ENCODE data around the gene SOS2. TPM values are rescaled to one million over a fixed set of nuclear protein-coding genes. Genes with fewer than 3 reads are reported as not detected.

The SOS2 gene
- polyA plus RNA-seq, 3 donors, result 9.3 to 24.3 (median 12.0) TPM

DNA sequence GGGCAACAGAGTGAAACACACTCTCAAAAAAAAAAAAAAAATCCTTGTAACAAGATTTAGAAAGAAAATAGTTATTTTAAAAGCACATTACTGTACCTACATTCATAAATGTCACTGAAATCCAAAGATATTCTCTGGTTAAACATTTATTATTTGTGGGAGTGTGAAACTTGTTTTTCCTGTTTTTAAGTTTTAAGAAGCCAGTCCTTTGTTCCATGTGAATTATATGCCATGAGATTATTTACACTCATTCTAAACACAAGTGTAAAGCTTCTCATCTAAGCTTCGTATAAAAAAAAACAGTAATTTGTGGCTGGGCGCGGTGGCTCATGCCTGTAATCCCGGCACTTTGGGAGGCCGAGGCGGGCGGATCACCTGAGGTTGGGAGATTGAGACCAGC, 130.0 kb downstream of the SOS2 start:
- H3K27ac ChIP-seq (ENCODE audit: low read depth in 1 of 2, low read length in 2 of 2), result no peak overlapping the region
- H3K36me3 ChIP-seq (replicated peaks in 1 of 2; ENCODE audit: control insufficient read depth in 1 of 2, insufficient read depth in 2 of 2, low read length in 2 of 2), result peaks cover 0 to 6% of the 10 kb centered on the region in 2 donors
- H3K4me3 ChIP-seq (replicated peaks in 1 of 3; ENCODE audit: low read depth in 2 of 3, low read length in 3 of 3), result no peak overlapping the region
- Mint-ChIP-seq H3K4me3 (no peak overlapping the region), H3K9me3 (no peaks in the 10 kb centered on the region), H3K4me1 (peaks cover 11% of the 10 kb centered on the region), H3K36me3 (peaks cover 15 to 23% of the 10 kb centered on the region in 2 donors), H3K27ac (no peak overlapping the region), H3K27me3 (ENCODE audit: low read depth in 3 of 3) (peaks cover 0 to 2% (median 0%) of the 10 kb centered on the region in 3 donors)
- no peak overlapping the region for H3K9ac ChIP-seq (ENCODE audit: insufficient read depth, low read length, poor library complexity, severe bottlenecking)
- no peak for DNase-seq
- H3K9me3 ChIP-seq (replicated peaks in 1 of 2; ENCODE audit: control insufficient read depth in 1 of 2, insufficient read depth in 1 of 2, low read length in 2 of 2), result no peaks in the 10 kb centered on the region
- H2AFZ ChIP-seq (ENCODE audit: insufficient read depth, low read depth, low read length, poor library complexity, severe bottlenecking), result no peak overlapping the region
- H3K27me3 ChIP-seq (ENCODE audit: control insufficient read depth in 2 of 2, insufficient read depth in 2 of 2, low read length in 2 of 2), result no peaks in the 10 kb centered on the region
- peaks cover 5 to 9% of the 10 kb centered on the region in 2 donors for H3K4me1 ChIP-seq (ENCODE audit: control insufficient read depth in 1 of 2, insufficient read depth in 2 of 2, low read length in 2 of 2)
- H3K79me2 ChIP-seq (ENCODE audit: insufficient read depth, low read length), result no peaks in the 10 kb centered on the region
- WGBS (ENCODE audit: insufficient coverage), result no CpG with 5 or more reads among the region's 7 CpGs
- H4K20me1 ChIP-seq (ENCODE audit: insufficient read depth, low read length), result no peaks in the 10 kb centered on the region
- no peak overlapping the region for H3K4me2 ChIP-seq (replicated peaks; ENCODE audit: extremely low read depth, low read length, poor library complexity, severe bottlenecking)
- TF ChIP-seq CTCF (IDR thresholded peaks at IDR 0.05), result no peak
- intact Hi-C loops (cut with micrococcal nuclease), result loop anchor here (5.0 to 10.0 kb wide), 4 partner anchors 39 to 207 kb away; partner anchors contain the start of gene ARF6 (in 1 of the 2)

DNA sequence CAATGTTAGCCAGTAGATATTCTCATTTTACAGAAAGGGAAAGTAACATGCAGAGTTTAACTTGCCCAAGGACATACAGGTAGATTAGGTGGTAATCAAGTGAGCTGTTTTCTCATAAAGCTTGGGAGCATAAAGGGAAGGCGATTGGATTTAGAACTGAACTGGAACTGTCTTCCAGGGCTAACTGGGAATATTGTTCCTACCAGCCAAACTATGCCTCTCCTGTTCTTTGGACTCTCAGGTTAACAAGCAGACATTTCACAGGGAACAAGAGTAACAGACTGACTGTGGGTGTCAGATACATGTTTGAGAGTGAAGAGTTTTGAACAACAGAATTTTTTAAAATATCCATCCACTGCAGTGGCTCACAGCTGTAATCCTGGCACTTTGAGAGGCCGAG, 130.6 kb downstream of the SOS2 start:
- Histone ChIP-seq H3K36me3 (replicated peaks in 1 of 2; ENCODE audit: control insufficient read depth in 1 of 2, insufficient read depth in 2 of 2, low read length in 2 of 2) (no peaks in the 10 kb centered on the region), H2AFZ (ENCODE audit: insufficient read depth, low read depth, low read length, poor library complexity, severe bottlenecking) (no peak overlapping the region), H3K4me2 (replicated peaks; ENCODE audit: extremely low read depth, low read length, poor library complexity, severe bottlenecking) (no peak overlapping the region), H3K9me3 (replicated peaks in 1 of 2; ENCODE audit: control insufficient read depth in 1 of 2, insufficient read depth in 1 of 2, low read length in 2 of 2) (no peaks in the 10 kb centered on the region), H3K4me3 (replicated peaks in 1 of 3; ENCODE audit: low read depth in 2 of 3, low read length in 3 of 3) (no peak overlapping the region), H4K20me1 (ENCODE audit: insufficient read depth, low read length) (no peaks in the 10 kb centered on the region), H3K27me3 (ENCODE audit: control insufficient read depth in 2 of 2, insufficient read depth in 2 of 2, low read length in 2 of 2) (no peaks in the 10 kb centered on the region), H3K9ac (ENCODE audit: insufficient read depth, low read length, poor library complexity, severe bottlenecking) (no peak overlapping the region), H3K27ac (ENCODE audit: low read depth in 1 of 2, low read length in 2 of 2) (no peak overlapping the region), H3K79me2 (ENCODE audit: insufficient read depth, low read length) (no peaks in the 10 kb centered on the region), H3K4me1 (ENCODE audit: control insufficient read depth in 1 of 2, insufficient read depth in 2 of 2, low read length in 2 of 2) (peaks cover 12 to 15% of the 10 kb centered on the region in 2 donors)
- Mint-ChIP-seq H3K27me3 (ENCODE audit: low read depth in 3 of 3) (peaks cover 0 to 2% (median 0%) of the 10 kb centered on the region in 3 donors), H3K4me1 (peaks cover 17% of the 10 kb centered on the region), H3K27ac (no peak overlapping the region), H3K9me3 (no peaks in the 10 kb centered on the region), H3K4me3 (no peak overlapping the region), H3K36me3 (peaks cover 15 to 20% of the 10 kb centered on the region in 2 donors)
- no peak for TF ChIP-seq CTCF (IDR thresholded peaks at IDR 0.05)
- intact Hi-C loops (cut with micrococcal nuclease), result loop anchor here (5.0 to 10.0 kb wide), 4 partner anchors 39 to 206 kb away; partner anchors contain the start of gene ARF6 (in 1 of the 2)
- no peak for DNase-seq
- WGBS (ENCODE audit: insufficient coverage), result no CpG with 5 or more reads among the region's 2 CpGs

Measured in CD14-positive monocyte (primary cell).